HEK293T (cell line): Measurements from ENCODE around the gene EDN2.

Experiments used
- CTCF ChIA-PET: fragments of 350-600 bp; formaldehyde crosslinking; extraction: SDS; loops from one replicate; lab custom pipeline; 2021; ENCODE audit warnings: antibody characterized with exemption, inconsistent platforms; lab: Yijun Ruan, JAX
- POLR2A ChIA-PET: fragments of 350-600 bp; formaldehyde crosslinking; extraction: SDS; loops from one replicate; lab custom pipeline; 2020; ENCODE audit warnings: antibody characterized with exemption, inconsistent platforms; lab: Yijun Ruan, JAX
- DNase-seq: peaks from one replicate; pipeline ENCODE4 v3.0.0; 2012; ENCODE audit warnings: mixed read lengths; ENCODE audit errors: extremely low spot score
- ARNT ChIP-seq: fragments of 450-650 bp; IDR thresholded peaks from 2 replicates; pipeline ENCODE4 v1.6.1; 2017; ENCODE audit warnings: mild to moderate bottlenecking
- BHLHE40 ChIP-seq: fragments of 450-650 bp; IDR thresholded peaks from 2 replicates; pipeline ENCODE4 v1.6.1; 2016; ENCODE audit warnings: mild to moderate bottlenecking, moderate library complexity, borderline replicate concordance
- CTBP1 ChIP-seq: fragments of 450-650 bp; IDR thresholded peaks from 2 replicates; pipeline ENCODE4 v1.6.1; 2016; ENCODE audit warnings: borderline replicate concordance
- ELF4 ChIP-seq: fragments of 450-650 bp; IDR thresholded peaks from 2 replicates; pipeline ENCODE4 v1.6.1; 2017; ENCODE audit warnings: antibody characterized with exemption
- FOXA1 ChIP-seq: fragments of 450-650 bp; IDR thresholded peaks from 2 replicates; pipeline ENCODE4 v1.6.1; 2016; ENCODE audit warnings: mild to moderate bottlenecking
- FOXK2 ChIP-seq: fragments of 450-650 bp; IDR thresholded peaks from 2 replicates; pipeline ENCODE4 v1.6.1; 2016; ENCODE audit warnings: mild to moderate bottlenecking
- FOXM1 ChIP-seq: fragments of 450-650 bp; IDR thresholded peaks from 2 replicates; pipeline ENCODE4 v1.6.1; 2017; ENCODE audit warnings: mild to moderate bottlenecking, borderline replicate concordance
- HDGF ChIP-seq: fragments of 450-650 bp; IDR thresholded peaks from 2 replicates; pipeline ENCODE4 v1.6.1; 2017; ENCODE audit warnings: antibody characterized with exemption, borderline replicate concordance
- L3MBTL2 ChIP-seq: fragments of 450-650 bp; conservative IDR thresholded peaks from 2 replicates; pipeline ENCODE4 v1.6.1; 2016; ENCODE audit warnings: mild to moderate bottlenecking
- LEF1 ChIP-seq: fragments of 450-650 bp; IDR thresholded peaks from 2 replicates; pipeline ENCODE4 v1.6.1; 2017; ENCODE audit warnings: mild to moderate bottlenecking, borderline replicate concordance
- NFRKB ChIP-seq: fragments of 450-650 bp; IDR thresholded peaks from 2 replicates; pipeline ENCODE4 v1.6.1; 2016; ENCODE audit warnings: mild to moderate bottlenecking, moderate library complexity
- SP1 ChIP-seq: fragments of 450-650 bp; IDR thresholded peaks from 2 replicates; pipeline ENCODE4 v1.6.1; 2017
- SUZ12 ChIP-seq: fragments of 450-650 bp; IDR thresholded peaks from 2 replicates; pipeline ENCODE4 v1.6.1; 2016; ENCODE audit warnings: mild to moderate bottlenecking
- TARDBP ChIP-seq: fragments of 450-650 bp; IDR thresholded peaks from 2 replicates; pipeline ENCODE4 v1.6.1; 2016
- ZNF384 ChIP-seq: fragments of 450-650 bp; IDR thresholded peaks from 2 replicates; pipeline ENCODE4 v1.6.1; 2016
- TF ChIP-seq, protein P1 (sequence below): fragments of 450-650 bp; IDR thresholded peaks from 2 replicates; pipeline ENCODE4 v1.6.1; 2016

The EDN2 gene

DNA sequence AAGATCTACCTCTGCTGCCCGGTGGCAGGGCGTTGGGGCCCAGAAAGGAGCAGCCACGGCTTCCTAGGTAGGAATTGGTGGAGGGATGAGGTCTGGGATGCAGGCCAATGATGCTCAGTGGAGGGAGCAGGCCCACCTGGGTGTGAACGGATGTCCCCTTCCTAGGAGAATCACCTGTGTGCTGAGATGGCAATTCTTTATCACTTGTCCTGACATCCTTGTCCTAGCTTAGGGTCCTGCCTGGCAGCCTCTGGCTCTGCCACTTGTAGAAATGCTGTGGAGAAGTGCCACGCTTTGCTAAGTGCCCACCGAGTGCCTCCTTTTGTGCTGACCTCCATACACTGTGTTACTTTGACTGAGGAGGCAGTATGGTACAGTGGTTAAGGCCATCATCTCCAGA is 12.8 kb downstream of the EDN2 start:
- DNase-seq, result no peak
- TF ChIP-seq ELF4 (no peak), L3MBTL2 (no peak), FOXK2 (no peak), FOXM1 (no peak), TARDBP (no peak), LEF1 (no peak), ZNF384 (no peak), SUZ12 (no peak), SP1 (no peak), ARNT (no peak), FOXA1 (no peak), CTBP1 (no peak), NFRKB (no peak), BHLHE40 (no peak), HDGF (no peak)
- TF ChIP-seq, protein P1, sequence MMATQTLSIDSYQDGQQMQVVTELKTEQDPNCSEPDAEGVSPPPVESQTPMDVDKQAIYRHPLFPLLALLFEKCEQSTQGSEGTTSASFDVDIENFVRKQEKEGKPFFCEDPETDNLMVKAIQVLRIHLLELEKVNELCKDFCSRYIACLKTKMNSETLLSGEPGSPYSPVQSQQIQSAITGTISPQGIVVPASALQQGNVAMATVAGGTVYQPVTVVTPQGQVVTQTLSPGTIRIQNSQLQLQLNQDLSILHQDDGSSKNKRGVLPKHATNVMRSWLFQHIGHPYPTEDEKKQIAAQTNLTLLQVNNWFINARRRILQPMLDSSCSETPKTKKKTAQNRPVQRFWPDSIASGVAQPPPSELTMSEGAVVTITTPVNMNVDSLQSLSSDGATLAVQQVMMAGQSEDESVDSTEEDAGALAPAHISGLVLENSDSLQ, result no peak
- POLR2A ChIA-PET, result no interaction called here
- CTCF ChIA-PET, result interaction anchor here (0.5 kb wide), 1 partner anchor 34 kb away, joined by 3 read pairs; no protein-coding TSS in a partner anchor

GRCh38 chr1:41469706-41470105 is 14.8 kb downstream of the EDN2 start:
- TF ChIP-seq CTBP1 (no peak), SUZ12 (no peak), FOXM1 (no peak), HDGF (no peak), SP1 (no peak), LEF1 (no peak), FOXK2 (no peak), FOXA1 (no peak), ARNT (no peak), TARDBP (no peak), L3MBTL2 (no peak), NFRKB (no peak), BHLHE40 (no peak), ELF4 (no peak)
- TF ChIP-seq, protein P1, result no peak
- ChIA-PET CTCF (no interaction called here), POLR2A (no interaction called here)

GRCh38 chr1:41468122-41468762 is 16.2 kb downstream of the EDN2 start:
- CTCF ChIA-PET, result interaction anchor here (0.7 to 1.4 kb wide), 3 partner anchors 8 to 35 kb away, joined by 3 to 6 read pairs (median 3); no protein-coding TSS in a partner anchor
- TF ChIP-seq ARNT (no peak), TARDBP (no peak), FOXM1 (no peak), FOXK2 (no peak), LEF1 (no peak), CTBP1 (no peak), NFRKB (no peak), L3MBTL2 (no peak), ZNF384 (no peak)
- TF ChIP-seq, protein P1, result no peak
- DNase-seq, result no peak
- POLR2A ChIA-PET, result no interaction called here

More at GRCh38 chr1:41469706-41470105, 14.8 kb downstream of the EDN2 start:
- no peak for DNase-seq

GRCh38 chr1:41467673-41468072 is 16.8 kb downstream of the EDN2 start:
- DNase-seq, result no peak
- CTCF ChIA-PET, result interaction anchor here (0.7 to 1.4 kb wide), 2 partner anchors 12 to 35 kb away, joined by 3 read pairs; no protein-coding TSS in a partner anchor
- POLR2A ChIA-PET, result no interaction called here

GRCh38 chr1:41466146-41466545 is 18.3 kb downstream of the EDN2 start:
- CTCF ChIA-PET, result no interaction called here
- TF ChIP-seq BHLHE40, result no peak
- TF ChIP-seq SUZ12, result no peak
- TF ChIP-seq NFRKB, result no peak
- no peak for TF ChIP-seq FOXK2
- TF ChIP-seq ARNT, result no peak
- TF ChIP-seq HDGF, result no peak
- TF ChIP-seq CTBP1, result no peak
- no peak for TF ChIP-seq SP1
- TF ChIP-seq FOXM1, result no peak
- TF ChIP-seq ZNF384, result no peak
- TF ChIP-seq ELF4, result no peak
- TF ChIP-seq FOXA1, result no peak
- no peak for TF ChIP-seq LEF1
- TF ChIP-seq TARDBP, result no peak
- DNase-seq, result no peak
- POLR2A ChIA-PET, result no interaction called here

More at GRCh38 chr1:41467673-41468072, 16.8 kb downstream of the EDN2 start:
- TF ChIP-seq LEF1 (no peak), FOXM1 (no peak), ELF4 (no peak), ARNT (no peak), L3MBTL2 (no peak), SUZ12 (no peak)

DNA sequence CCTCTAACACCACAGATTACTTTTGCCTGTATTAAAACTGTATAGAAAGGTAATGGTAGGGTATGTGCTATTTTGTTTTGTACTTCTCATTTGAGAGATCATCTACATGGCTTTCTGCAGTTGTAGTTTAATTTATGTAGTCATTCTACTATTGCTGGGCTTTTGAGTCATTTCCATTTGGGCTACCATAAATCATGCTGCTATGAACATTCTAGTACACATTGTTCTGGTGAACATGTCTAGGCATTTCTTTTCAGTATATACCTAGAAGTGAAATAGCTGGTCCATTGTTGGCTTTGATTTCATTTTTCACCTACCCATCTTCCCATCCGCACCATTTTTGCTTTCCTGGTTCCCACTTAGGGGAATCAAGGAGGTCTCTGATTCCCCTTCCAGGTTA is 18.7 kb downstream of the EDN2 start:
- ChIA-PET POLR2A (no interaction called here), CTCF (no interaction called here)
- TF ChIP-seq FOXK2 (no peak), CTBP1 (no peak), SUZ12 (no peak), SP1 (no peak), ZNF384 (no peak), NFRKB (no peak), FOXA1 (no peak), HDGF (no peak)
- TF ChIP-seq, protein P1, result no peak
- no peak for DNase-seq
